GM23338 (cell line): ENCODE results near the gene SPATA31E1. TPM values are rescaled to one million over a fixed set of nuclear protein-coding genes. Genes with fewer than 3 reads are reported as not detected.

ENCODE experiments used
- ATAC-seq: fragments of 200-7000 bp; cut with Tn5 transposase; 3 replicates; pipeline ENCODE4 v1.9.1; 2020
- DNase-seq: peaks from one replicate; pipeline ENCODE4 v3.0.0-alpha.2; 2015; ENCODE audit warnings: low spot score
- H2AFZ ChIP-seq: fragments of 200-600 bp; sonication (generic); 2 replicates; pipeline ENCODE4 v1.8.0; 2016; ENCODE audit warnings: antibody characterized with exemption, mild to moderate bottlenecking, moderate library complexity
- H3F3A ChIP-seq: fragments of 200-600 bp; sonication (generic); replicated peaks from 2 replicates; pipeline ENCODE4 v1.8.0; 2017; ENCODE audit warnings: antibody characterized with exemption, mixed run types, low read depth
- H3K27ac ChIP-seq: fragments of 200-600 bp; sonication (generic); 2 replicates; pipeline ENCODE4 v1.6.1; 2016; ENCODE audit warnings: low read depth
- H3K27me3 ChIP-seq: fragments of 200-600 bp; sonication (generic); 2 replicates; pipeline ENCODE4 v1.8.0; 2016; ENCODE audit warnings: mild to moderate bottlenecking, mixed run types, moderate library complexity; ENCODE audit not compliant: insufficient read depth
- H3K36me3 ChIP-seq: fragments of 200-600 bp; sonication (generic); 2 replicates; pipeline ENCODE4 v1.8.0; 2016; ENCODE audit warnings: mild to moderate bottlenecking; ENCODE audit not compliant: insufficient read depth
- H3K4me1 ChIP-seq: fragments of 200-600 bp; sonication (generic); 2 replicates; pipeline ENCODE4 v1.8.0; 2016; ENCODE audit warnings: mild to moderate bottlenecking, moderate library complexity; ENCODE audit not compliant: insufficient read depth
- H3K4me2 ChIP-seq: fragments of 200-600 bp; sonication (generic); 2 replicates; pipeline ENCODE4 v1.7.1; 2017; ENCODE audit warnings: mixed run types
- H3K4me3 ChIP-seq: fragments of 200-600 bp; sonication (generic); 2 replicates; pipeline ENCODE4 v1.6.1; 2016; ENCODE audit warnings: mixed run types
- H3K79me2 ChIP-seq: fragments of 200-600 bp; sonication (generic); replicated peaks from 2 replicates; pipeline ENCODE4 v1.8.0; 2017; ENCODE audit warnings: mild to moderate bottlenecking; ENCODE audit not compliant: insufficient read depth
- H3K9me2 ChIP-seq: fragments of 200-600 bp; sonication (generic); 2 replicates; pipeline ENCODE4 v1.8.0; 2017; ENCODE audit not compliant: insufficient read depth
- H4K20me1 ChIP-seq: fragments of 200-600 bp; sonication (generic); replicated peaks from 2 replicates; pipeline ENCODE4 v1.8.0; 2017; ENCODE audit warnings: mild to moderate bottlenecking; ENCODE audit not compliant: insufficient read depth
- H3K27ac Mint-ChIP-seq: 2 replicates; pipeline ENCODE4 v1.8.0; 2020; ENCODE audit warnings: inconsistent platforms, mild to moderate bottlenecking, moderate library complexity, mixed read lengths
- H3K27me3 Mint-ChIP-seq: 3 replicates; pipeline ENCODE4 v1.8.0; 2022; ENCODE audit warnings: low read depth, mild to moderate bottlenecking, moderate library complexity, mixed read lengths, inconsistent platforms; ENCODE audit not compliant: insufficient read depth, poor library complexity
- H3K36me3 Mint-ChIP-seq: 3 replicates; pipeline ENCODE4 v1.8.0; 2021; ENCODE audit warnings: low read depth, mild to moderate bottlenecking, inconsistent platforms, moderate library complexity, mixed read lengths
- H3K4me1 Mint-ChIP-seq: 3 replicates; pipeline ENCODE4 v1.8.0; 2020; ENCODE audit warnings: mild to moderate bottlenecking, inconsistent platforms, mixed read lengths
- H3K4me3 Mint-ChIP-seq: 3 replicates; pipeline ENCODE4 v1.8.0; 2021; ENCODE audit warnings: moderate library complexity, mild to moderate bottlenecking, inconsistent platforms, mixed read lengths
- H3K9me3 Mint-ChIP-seq: 3 replicates; pipeline ENCODE4 v1.8.0; 2020; ENCODE audit warnings: moderate library complexity, mild to moderate bottlenecking, inconsistent platforms, mixed read lengths
- CTCF ChIP-seq, 2 experiments: fragments of 200-600 bp in 1 of 2; sonication (generic) in 1 of 2; conservative IDR thresholded peaks; 2 replicates each; pipeline versions ENCODE4 v1.5.1 to v1.6.1; 2016 to 2017; ENCODE audit warnings: antibody characterized with exemption in 2 of 2, low read depth in 2 of 2, mild to moderate bottlenecking in 2 of 2, moderate library complexity in 1 of 2
- EZH2 ChIP-seq: fragments of 200-600 bp; sonication (generic); IDR thresholded peaks from one replicate; pipeline ENCODE4 v1.8.0; 2017; ENCODE audit warnings: antibody characterized with exemption, mild to moderate bottlenecking, low read depth; ENCODE audit not compliant: unreplicated experiment
- EZH2phosphoT487 ChIP-seq: fragments of 200-600 bp; sonication (generic); IDR thresholded peaks from one replicate; pipeline ENCODE4 v1.8.1; 2018; ENCODE audit warnings: antibody characterized with exemption; ENCODE audit not compliant: unreplicated experiment
- STAT1 ChIP-seq: IDR thresholded peaks from one replicate; pipeline ENCODE4 v1.6.1; 2016; ENCODE audit warnings: antibody characterized with exemption; ENCODE audit not compliant: unreplicated experiment
- polyA plus RNA-seq: library from polyadenylated mRNA; unstranded; fragments of >200 nt; fragmentation: Nextera tagmentation; extraction: Ambion mirVana; gene quantifications from 2 replicates; pipeline ENCODE4 v1.2.1, GENCODE V29; 2016
- total RNA-seq: library from RNA; depleted of rRNA; stranded (reverse); fragments of >200 nt; shearing (Covaris generic); gene quantifications from 2 replicates; pipeline ENCODE4 v1.2.3, GENCODE V29; 2014
- TF ChIP-seq, protein P1 (sequence below): IDR thresholded peaks from one replicate; pipeline ENCODE4 v1.6.1; 2018; ENCODE audit warnings: antibody characterized with exemption; ENCODE audit not compliant: unreplicated experiment
- TF ChIP-seq, protein P2 (sequence below): fragments of 250-450 bp; sonication (Bioruptor Pico); IDR thresholded peaks from 2 replicates; pipeline ENCODE4 v1.5.0; 2020; ENCODE audit warnings: mild to moderate bottlenecking, moderate library complexity

Gene SPATA31E1
- total and polyA plus RNA-seq, 2 experiments from 2014 or later: 0.05 TPM; not detected in 1

DNA sequence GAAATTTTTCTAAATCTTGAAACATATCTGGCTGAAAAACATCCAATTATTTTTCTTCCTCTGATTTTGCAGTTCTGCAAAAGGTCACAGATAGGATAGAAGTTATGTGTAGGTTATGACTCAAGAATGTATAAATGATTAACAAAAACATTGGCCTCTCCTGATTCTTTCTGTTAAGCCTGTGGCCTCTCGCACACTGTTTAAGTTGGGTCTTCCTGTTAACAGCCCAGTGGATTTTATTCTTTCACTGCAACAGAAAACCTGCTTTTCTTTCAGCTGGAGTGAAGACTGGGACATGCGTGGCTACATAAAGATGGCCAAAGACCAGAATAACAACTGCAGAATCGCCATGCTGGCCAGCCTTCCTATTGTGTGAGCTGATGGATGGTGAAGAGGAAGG is 17.1 kb upstream of the SPATA31E1 start:
- H2AFZ ChIP-seq: no peak overlapping the region
- TF ChIP-seq STAT1: no peak
- TF ChIP-seq, protein P1, sequence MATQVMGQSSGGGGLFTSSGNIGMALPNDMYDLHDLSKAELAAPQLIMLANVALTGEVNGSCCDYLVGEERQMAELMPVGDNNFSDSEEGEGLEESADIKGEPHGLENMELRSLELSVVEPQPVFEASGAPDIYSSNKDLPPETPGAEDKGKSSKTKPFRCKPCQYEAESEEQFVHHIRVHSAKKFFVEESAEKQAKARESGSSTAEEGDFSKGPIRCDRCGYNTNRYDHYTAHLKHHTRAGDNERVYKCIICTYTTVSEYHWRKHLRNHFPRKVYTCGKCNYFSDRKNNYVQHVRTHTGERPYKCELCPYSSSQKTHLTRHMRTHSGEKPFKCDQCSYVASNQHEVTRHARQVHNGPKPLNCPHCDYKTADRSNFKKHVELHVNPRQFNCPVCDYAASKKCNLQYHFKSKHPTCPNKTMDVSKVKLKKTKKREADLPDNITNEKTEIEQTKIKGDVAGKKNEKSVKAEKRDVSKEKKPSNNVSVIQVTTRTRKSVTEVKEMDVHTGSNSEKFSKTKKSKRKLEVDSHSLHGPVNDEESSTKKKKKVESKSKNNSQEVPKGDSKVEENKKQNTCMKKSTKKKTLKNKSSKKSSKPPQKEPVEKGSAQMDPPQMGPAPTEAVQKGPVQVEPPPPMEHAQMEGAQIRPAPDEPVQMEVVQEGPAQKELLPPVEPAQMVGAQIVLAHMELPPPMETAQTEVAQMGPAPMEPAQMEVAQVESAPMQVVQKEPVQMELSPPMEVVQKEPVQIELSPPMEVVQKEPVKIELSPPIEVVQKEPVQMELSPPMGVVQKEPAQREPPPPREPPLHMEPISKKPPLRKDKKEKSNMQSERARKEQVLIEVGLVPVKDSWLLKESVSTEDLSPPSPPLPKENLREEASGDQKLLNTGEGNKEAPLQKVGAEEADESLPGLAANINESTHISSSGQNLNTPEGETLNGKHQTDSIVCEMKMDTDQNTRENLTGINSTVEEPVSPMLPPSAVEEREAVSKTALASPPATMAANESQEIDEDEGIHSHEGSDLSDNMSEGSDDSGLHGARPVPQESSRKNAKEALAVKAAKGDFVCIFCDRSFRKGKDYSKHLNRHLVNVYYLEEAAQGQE: no peak
- TF ChIP-seq EZH2: no peak
- TF ChIP-seq CTCF (conservative IDR thresholded peaks at IDR 0.05; ENCODE audit: low read depth in 2 of 2): no peak
- TF ChIP-seq, protein P2, sequence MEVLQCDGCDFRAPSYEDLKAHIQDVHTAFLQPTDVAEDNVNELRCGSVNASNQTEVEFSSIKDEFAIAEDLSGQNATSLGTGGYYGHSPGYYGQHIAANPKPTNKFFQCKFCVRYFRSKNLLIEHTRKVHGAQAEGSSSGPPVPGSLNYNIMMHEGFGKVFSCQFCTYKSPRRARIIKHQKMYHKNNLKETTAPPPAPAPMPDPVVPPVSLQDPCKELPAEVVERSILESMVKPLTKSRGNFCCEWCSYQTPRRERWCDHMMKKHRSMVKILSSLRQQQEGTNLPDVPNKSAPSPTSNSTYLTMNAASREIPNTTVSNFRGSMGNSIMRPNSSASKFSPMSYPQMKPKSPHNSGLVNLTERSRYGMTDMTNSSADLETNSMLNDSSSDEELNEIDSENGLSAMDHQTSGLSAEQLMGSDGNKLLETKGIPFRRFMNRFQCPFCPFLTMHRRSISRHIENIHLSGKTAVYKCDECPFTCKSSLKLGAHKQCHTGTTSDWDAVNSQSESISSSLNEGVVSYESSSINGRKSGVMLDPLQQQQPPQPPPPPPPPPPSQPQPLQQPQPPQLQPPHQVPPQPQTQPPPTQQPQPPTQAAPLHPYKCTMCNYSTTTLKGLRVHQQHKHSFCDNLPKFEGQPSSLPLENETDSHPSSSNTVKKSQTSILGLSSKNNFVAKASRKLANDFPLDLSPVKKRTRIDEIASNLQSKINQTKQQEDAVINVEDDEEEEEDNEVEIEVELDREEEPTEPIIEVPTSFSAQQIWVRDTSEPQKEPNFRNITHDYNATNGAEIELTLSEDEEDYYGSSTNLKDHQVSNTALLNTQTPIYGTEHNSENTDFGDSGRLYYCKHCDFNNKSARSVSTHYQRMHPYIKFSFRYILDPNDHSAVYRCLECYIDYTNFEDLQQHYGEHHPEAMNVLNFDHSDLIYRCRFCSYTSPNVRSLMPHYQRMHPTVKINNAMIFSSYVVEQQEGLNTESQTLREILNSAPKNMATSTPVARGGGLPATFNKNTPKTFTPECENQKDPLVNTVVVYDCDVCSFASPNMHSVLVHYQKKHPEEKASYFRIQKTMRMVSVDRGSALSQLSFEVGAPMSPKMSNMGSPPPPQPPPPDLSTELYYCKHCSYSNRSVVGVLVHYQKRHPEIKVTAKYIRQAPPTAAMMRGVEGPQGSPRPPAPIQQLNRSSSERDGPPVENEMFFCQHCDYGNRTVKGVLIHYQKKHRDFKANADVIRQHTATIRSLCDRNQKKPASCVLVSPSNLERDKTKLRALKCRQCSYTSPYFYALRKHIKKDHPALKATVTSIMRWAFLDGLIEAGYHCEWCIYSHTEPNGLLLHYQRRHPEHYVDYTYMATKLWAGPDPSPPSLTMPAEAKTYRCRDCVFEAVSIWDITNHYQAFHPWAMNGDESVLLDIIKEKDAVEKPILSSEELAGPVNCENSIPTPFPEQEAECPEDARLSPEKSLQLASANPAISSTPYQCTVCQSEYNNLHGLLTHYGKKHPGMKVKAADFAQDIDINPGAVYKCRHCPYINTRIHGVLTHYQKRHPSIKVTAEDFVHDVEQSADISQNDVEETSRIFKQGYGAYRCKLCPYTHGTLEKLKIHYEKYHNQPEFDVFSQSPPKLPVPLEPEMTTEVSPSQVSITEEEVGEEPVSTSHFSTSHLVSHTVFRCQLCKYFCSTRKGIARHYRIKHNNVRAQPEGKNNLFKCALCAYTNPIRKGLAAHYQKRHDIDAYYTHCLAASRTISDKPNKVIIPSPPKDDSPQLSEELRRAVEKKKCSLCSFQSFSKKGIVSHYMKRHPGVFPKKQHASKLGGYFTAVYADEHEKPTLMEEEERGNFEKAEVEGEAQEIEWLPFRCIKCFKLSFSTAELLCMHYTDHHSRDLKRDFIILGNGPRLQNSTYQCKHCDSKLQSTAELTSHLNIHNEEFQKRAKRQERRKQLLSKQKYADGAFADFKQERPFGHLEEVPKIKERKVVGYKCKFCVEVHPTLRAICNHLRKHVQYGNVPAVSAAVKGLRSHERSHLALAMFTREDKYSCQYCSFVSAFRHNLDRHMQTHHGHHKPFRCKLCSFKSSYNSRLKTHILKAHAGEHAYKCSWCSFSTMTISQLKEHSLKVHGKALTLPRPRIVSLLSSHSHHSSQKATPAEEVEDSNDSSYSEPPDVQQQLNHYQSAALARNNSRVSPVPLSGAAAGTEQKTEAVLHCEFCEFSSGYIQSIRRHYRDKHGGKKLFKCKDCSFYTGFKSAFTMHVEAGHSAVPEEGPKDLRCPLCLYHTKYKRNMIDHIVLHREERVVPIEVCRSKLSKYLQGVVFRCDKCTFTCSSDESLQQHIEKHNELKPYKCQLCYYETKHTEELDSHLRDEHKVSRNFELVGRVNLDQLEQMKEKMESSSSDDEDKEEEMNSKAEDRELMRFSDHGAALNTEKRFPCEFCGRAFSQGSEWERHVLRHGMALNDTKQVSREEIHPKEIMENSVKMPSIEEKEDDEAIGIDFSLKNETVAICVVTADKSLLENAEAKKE (CRISPR knock-in tag): no peak
- no peak for TF ChIP-seq EZH2phosphoT487
- H3K27ac Mint-ChIP-seq: no peak overlapping the region
- ATAC-seq: no peak
- no peaks in the 10 kb centered on the region for H3K27me3 ChIP-seq
- no peaks in the 10 kb centered on the region; the same call in 2 of the 3 replicates for H3K36me3 Mint-ChIP-seq
- no peaks in the 10 kb centered on the region for H3K36me3 ChIP-seq
- peaks cover 14% of the 10 kb centered on the region for H3K4me1 Mint-ChIP-seq
- H3K79me2 ChIP-seq: no peaks in the 10 kb centered on the region
- no peak overlapping the region for H3K4me3 ChIP-seq
- no peaks in the 10 kb centered on the region for H3K4me1 ChIP-seq
- no peaks in the 10 kb centered on the region for H4K20me1 ChIP-seq
- H3K4me3 Mint-ChIP-seq: no peak overlapping the region
- H3K27ac ChIP-seq: no peak overlapping the region
- peaks cover 4% of the 10 kb centered on the region for H3K27me3 Mint-ChIP-seq
- peaks cover 10% of the 10 kb centered on the region; the same call in 2 of the 3 replicates for H3K9me3 Mint-ChIP-seq
- H3F3A ChIP-seq: no peaks in the 10 kb centered on the region
- H3K4me2 ChIP-seq: no peak overlapping the region
- H3K9me2 ChIP-seq: peaks cover 3% of the 10 kb centered on the region; the same call in 1 of the 2 replicates
- no peak for DNase-seq
